ENCODE data around the gene GORASP1. TPM values are rescaled to one million over a fixed set of nuclear protein-coding genes. Genes with fewer than 3 reads are reported as not detected.

Gene GORASP1
- total and polyA plus RNA-seq, 2 of the 8 experiments (the other 6 are each of a cell fraction or from before 2014, with no cell fraction given), result 33.4 to 33.5 TPM

- Histone ChIP-seq H4K91ac (replicated peaks; ENCODE audit: insufficient read length, low read length) (no peak overlapping the region), H3K23ac (ENCODE audit: insufficient read length) (no peak overlapping the region), H2AFZ (ENCODE audit: low read length) (no peak overlapping the region), H2AK5ac (ENCODE audit: low read depth, low read length) (no peak overlapping the region), H3K4me1 (replicated peaks in 1 of 4; ENCODE audit: control insufficient read depth in 3 of 4, insufficient read depth in 4 of 4, low read length in 3 of 4) (no peaks in the 10 kb centered on the region; a peak in 1 of 7 replicates), H3K14ac (ENCODE audit: insufficient read length) (no peak overlapping the region), H3K9me3 (ENCODE audit: insufficient read depth in 2 of 2, low read depth in 1 of 2, low read length in 1 of 2) (no peaks in the 10 kb centered on the region; a peak in 1 of 4 replicates), H3K79me1 (ENCODE audit: low read depth, low read length) (no peaks in the 10 kb centered on the region; the same call in 1 of the 2 replicates), H3K56ac (replicated peaks; ENCODE audit: insufficient read length, low read depth, low read length) (no peak overlapping the region), H4K5ac (ENCODE audit: insufficient read length, low read depth, low read length) (no peak overlapping the region), H2BK15ac (ENCODE audit: low read length) (no peak overlapping the region), H3K27me3 (replicated peaks in 1 of 4; ENCODE audit: control insufficient read depth in 3 of 4, extremely low read depth in 1 of 4, insufficient read depth in 3 of 4, low read length in 3 of 4) (peaks cover 0 to 2% (median 0%) of the 10 kb centered on the region in 4 experiments; a peak in 1 of 7 replicates), H3K79me2 (ENCODE audit: control insufficient read depth in 1 of 2, insufficient read depth in 2 of 2, low read length in 2 of 2) (no peaks in the 10 kb centered on the region), H2BK5ac (ENCODE audit: low read depth, low read length) (no peak overlapping the region), H4K8ac (ENCODE audit: extremely low read depth, insufficient read depth, low read length) (no peak overlapping the region), H3K18ac (ENCODE audit: extremely low read depth, low read length) (no peak overlapping the region), H3K4me3 (ENCODE audit: extremely low read depth in 1 of 4, insufficient read depth in 2 of 4, low read depth in 3 of 4, low read length in 4 of 4) (no peak overlapping the region), H3K23me2 (ENCODE audit: low read depth, low read length) (no peaks in the 10 kb centered on the region), H2BK120ac (replicated peaks; ENCODE audit: low read depth, low read length) (no peak overlapping the region), H3K36me3 (ENCODE audit: control insufficient read depth in 2 of 4, insufficient read depth in 4 of 4, low read length in 3 of 4) (peaks cover 18 to 40% (median 38%) of the 10 kb centered on the region in 4 experiments), H2BK12ac (ENCODE audit: low read depth, low read length) (no peak overlapping the region), H3K27ac (ENCODE audit: low read depth, low read length) (no peak overlapping the region), H3K4ac (replicated peaks; ENCODE audit: insufficient read length, low read depth, low read length) (no peak overlapping the region), H4K20me1 (replicated peaks in 1 of 2; ENCODE audit: control insufficient read depth in 1 of 2, insufficient read depth in 2 of 2, low read length in 2 of 2) (peaks cover 0 to 3% of the 10 kb centered on the region in 2 experiments), H3K9ac (replicated peaks in 1 of 4; ENCODE audit: extremely low read depth in 1 of 4, low read depth in 3 of 4, low read length in 3 of 4) (no peak overlapping the region), H2BK20ac (ENCODE audit: low read length) (no peak overlapping the region), H3K4me2 (ENCODE audit: insufficient read depth in 1 of 2, low read depth in 2 of 2, low read length in 2 of 2) (no peak overlapping the region)
- CTCF ChIA-PET (ENCODE audit: partially characterized antibody), result interaction anchor here (0.6 to 3.2 kb wide), 3 partner anchors 12 to 193 kb away, joined by 3 to 16 read pairs (median 4); no protein-coding TSS in a partner anchor
- DNase-seq (ENCODE audit: low read depth in 1 of 2, low spot score in 2 of 2), result peak in 1 of 2 experiments; percentile 14
- POLR2A ChIA-PET (ENCODE audit: partially characterized antibody), result no interaction called here
- no peak for FAIRE-seq
- WGBS, 2 experiments (ENCODE audit: extremely low coverage in 1 of 2, insufficient coverage in 1 of 2, insufficient read length in 1 of 2, insufficient replicate concordance in 2 of 2, low coverage in 1 of 2, low lambda C conversion rate in 2 of 2, missing lambda C conversion rate in 1 of 2), result 93% methylated on average over 8 of the region's 8 CpGs; no CpG with 5 or more reads in 1 of the 2 experiments
- TF ChIP-seq CTCF (IDR thresholded peaks at IDR 0.05; ENCODE audit: control extremely low read depth in 1 of 3, insufficient read depth in 1 of 3, low read depth in 1 of 3, low read length in 3 of 3), result no peak
- TF ChIP-seq, protein P1, sequence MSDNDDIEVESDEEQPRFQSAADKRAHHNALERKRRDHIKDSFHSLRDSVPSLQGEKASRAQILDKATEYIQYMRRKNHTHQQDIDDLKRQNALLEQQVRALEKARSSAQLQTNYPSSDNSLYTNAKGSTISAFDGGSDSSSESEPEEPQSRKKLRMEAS (IDR thresholded peaks at IDR 0.05), result no peak
- TF ChIP-seq NRF1 (IDR thresholded peaks at IDR 0.05; ENCODE audit: low read depth, low read length), result no peak
- no peak for TF ChIP-seq BACH1 (IDR thresholded peaks at IDR 0.05; ENCODE audit: low read length)
- TF ChIP-seq SP1 (IDR thresholded peaks at IDR 0.05; ENCODE audit: low read depth, low read length), result no peak
- no peak for TF ChIP-seq TEAD4 (IDR thresholded peaks at IDR 0.05; ENCODE audit: low read depth, low read length)
- no peak for TF ChIP-seq KDM4A (IDR thresholded peaks at IDR 0.05; ENCODE audit: low read depth, low read length, severe bottlenecking)
- no peak for TF ChIP-seq TBP (IDR thresholded peaks at IDR 0.05; ENCODE audit: low read depth, low read length)
- TF ChIP-seq TCF12 (IDR thresholded peaks at IDR 0.05; ENCODE audit: low read depth, low read length), result no peak
- no peak for TF ChIP-seq SIX5 (IDR thresholded peaks at IDR 0.05; ENCODE audit: low read depth, low read length)
- TF ChIP-seq CBX8 (IDR thresholded peaks at IDR 0.05; ENCODE audit: borderline replicate concordance, low read depth, low read length), result no peak
Measured at GRCh38 chr3:39098473-39099000, 8.9 kb downstream of the GORASP1 start.

Measured in H1 (cell line).